Ramos (cell line): Measurements from ENCODE around the gene ABHD16B.
"Not testable (repeated sequence)": the region's sequence is repeated elsewhere in the genome, so short reads cannot be mapped to it uniquely, and the experiment has no call there.

ENCODE experiments used
- in situ Hi-C: fragments of 300-500 bp; cut with MboI; formaldehyde crosslinking; loops from one replicate; pipeline ENCODE4 v1.14.3; 2022; ENCODE audit warnings: low sequenced_read_pairs; ENCODE audit not compliant: unreplicated experiment

ABHD16B gene

DNA sequence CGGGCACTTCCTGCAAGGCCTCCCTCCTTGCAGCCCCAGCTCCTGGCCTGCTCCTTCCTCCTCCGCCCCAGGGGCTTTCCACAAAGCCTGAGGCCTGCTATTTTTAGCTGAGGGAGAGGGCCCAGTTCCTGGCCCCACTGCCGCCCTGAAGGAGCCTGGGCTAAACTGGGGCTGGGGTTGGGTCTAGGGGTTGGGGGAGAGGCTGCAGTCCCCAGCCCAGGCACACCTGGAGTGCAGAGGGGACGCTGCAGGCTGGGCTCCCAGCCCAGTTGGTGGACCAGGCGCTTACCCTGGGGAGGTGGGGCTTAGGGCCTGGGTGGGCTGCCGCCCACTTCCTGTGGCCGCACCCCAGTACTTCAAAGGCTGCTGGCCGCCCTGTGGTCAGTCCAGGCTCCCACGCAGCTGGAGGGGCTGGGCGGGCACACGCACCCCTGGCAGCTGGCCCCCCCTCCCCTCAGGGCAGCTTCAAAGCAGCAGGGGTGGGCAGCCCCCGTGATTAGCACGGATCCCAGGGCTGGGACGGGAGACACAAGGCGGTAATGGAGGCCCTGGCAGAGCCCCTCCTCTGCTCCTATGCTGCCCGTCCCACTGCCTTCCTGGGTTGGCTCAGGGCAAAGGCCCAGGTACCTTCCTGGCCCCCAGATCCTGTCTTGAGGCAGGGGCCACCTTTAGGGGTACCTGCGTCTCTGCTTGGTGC is 7.1 kb upstream of the ABHD16B start:
- in situ Hi-C loops, result loop anchor here (10.0 kb wide), 1 partner anchor 149 kb away; the partner anchor contains the start of genes ARFRP1 and ZGPAT

DNA sequence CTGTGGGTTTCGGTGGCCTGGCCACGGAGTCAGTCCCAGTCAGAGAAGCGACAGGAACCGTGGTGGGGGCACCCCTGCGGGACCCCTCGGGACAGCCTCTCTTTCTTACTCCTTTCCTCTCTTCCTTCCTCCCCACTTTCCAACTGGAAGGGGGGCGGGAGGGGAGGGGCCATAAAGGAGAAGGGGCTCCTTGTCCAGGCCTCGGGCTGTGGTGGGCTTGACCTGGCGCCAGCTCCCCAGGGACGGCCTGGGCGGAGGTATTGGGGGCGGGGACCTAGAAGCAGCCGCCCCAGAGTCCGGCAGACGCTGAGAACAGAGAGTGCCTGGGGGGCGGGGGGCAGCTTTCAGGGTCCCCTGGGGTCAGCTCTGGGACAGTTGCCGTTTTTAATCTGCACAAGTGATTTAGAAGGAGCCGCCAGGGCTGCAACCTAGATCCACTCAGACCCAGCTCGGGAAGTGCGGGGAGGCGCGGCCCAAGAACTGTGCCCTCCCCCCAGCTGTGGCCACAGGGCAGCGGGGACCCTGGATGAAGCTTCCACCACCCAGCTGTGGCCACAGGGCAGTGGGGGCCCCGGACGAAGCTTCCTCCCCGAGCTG is 6.4 kb upstream of the ABHD16B start:
- in situ Hi-C loops, result loop anchor here (10.0 kb wide), 1 partner anchor 150 kb away; the partner anchor contains the start of genes ARFRP1 and ZGPAT

DNA sequence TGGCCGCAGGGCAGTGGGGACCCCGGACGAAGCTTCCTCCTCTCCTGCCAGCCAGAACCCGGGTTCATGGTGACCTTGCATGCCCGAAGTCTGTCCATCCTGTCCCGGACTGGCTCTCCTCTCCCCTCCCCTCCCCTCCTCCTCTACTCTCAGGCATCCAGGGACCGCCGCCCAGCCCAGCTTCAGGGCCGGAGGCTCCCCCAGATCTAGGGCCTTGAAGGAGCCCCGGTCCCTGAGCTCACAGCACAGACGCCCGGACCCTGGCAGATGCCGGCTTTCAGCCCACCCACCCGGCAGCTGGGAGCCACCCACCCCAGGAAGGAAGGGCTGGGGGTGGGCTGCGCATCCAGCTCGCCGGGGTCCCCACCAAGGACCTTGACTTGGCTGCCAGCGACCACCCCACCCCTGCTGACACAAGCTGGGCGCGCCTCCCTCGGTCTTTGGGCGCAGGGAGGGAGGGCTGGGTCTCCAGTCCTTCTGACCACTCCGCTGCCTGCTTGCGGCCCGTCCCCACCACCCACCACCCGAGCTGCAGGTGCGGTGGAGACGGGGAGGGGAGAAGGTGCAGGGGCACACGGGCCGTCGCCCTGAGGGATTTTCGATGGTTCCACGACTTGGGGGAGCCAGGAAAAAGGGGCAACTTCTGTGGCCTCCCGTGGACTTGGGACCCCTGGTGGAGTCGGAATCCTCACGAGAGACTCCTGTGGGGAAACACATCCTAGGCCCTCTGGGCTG is 5.8 kb upstream of the ABHD16B start:
- in situ Hi-C loops, result loop anchor here (10.0 kb wide), 1 partner anchor 151 kb away; the partner anchor contains the start of genes ARFRP1 and ZGPAT

DNA sequence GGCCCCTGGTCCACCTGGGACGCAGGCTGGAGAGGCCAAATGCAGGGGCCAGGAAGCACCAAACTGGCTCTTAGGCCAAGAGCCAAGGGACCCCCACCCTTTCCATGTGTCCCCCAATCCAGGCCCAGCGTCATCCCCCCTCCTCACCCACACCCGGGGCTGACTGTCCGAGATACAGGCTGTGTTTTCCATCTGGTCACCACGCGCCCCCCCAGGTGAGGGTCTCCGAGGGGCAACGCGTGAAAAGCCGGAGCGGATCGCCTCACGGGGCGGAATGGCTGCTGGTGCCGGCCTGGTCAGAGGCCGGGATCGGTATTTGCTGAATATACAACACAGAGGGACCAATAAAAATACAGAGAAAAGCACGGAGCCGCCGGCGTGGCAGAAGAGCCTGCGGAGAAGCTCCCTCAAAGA is 5.2 kb upstream of the ABHD16B start:
- in situ Hi-C loops, result loop anchor here (10.0 kb wide), 1 partner anchor 151 kb away; the partner anchor contains the start of genes ARFRP1 and ZGPAT

DNA sequence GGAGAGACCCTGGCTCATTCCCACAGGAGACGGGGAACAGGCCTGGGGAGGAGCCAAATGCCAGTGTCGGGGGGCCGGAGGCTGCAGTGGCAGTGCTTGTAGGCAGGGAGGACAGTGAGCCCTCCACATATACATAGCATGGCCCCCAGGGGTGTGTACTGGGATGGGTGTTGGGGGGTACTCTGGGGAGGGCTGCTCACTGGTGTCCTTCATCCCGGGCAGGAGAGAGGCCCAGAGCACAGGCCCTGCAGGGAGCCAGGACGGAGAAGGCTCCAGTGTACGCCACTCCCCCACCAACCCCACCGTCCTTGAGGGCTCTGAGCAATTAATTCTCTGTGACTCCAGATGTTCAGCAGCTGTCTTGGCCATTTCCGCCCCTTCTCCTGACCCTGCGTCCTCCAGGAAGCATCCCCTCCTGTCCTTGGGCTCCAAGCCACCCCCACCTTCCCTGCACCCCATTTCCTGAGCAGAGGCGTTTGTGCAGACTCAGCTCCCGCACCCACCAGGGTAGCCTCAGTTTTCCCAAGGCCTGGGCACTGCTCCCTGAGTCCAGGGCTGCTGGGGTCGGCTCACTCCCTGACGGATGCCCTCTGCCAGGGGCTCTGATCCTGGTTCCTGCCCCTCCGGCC is 3.4 kb upstream of the ABHD16B start:
- in situ Hi-C loops, result loop anchor here (10.0 kb wide), 1 partner anchor 153 kb away; the partner anchor contains the start of genes ARFRP1 and ZGPAT

DNA sequence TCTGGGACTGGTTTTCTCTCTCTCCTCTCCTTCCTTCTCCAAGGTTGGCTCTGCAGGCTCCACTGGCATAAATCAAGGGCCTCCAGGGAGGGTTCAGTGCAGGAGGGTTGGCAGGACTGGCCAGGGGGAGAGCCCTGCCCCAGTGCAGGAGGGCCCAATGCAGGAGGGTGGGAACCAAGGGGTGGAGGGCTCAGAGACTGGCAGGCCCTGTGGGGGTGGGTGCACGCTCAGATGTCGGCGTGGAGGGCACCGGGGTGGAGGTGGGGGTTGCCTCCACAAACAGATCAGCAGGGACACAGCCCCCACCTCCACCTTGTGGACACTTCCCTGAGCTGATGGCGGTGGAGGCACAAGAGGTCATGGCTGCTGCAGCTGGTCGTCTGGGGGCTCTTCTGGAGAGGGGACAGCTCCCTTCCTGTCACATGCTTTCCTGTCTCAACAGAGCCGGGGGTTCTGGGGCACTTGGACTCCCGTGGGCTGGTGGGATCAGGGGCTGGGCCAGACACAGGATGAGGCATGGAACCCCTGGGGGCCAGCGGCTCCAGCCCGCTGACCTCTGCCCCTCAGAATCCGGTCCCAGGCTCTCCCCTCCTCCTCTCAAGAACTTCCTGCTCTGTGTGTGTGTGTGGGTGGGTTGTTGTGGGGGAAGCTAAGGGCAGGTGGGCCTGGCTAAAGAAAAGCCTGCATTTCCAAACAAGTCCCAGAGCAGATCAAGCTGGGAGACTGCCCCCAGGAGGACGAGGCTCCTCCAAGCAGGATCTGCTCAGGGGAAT is 2.7 kb upstream of the ABHD16B start:
- in situ Hi-C loops, result loop anchor here (10.0 kb wide), 1 partner anchor 154 kb away; the partner anchor contains the start of genes ARFRP1 and ZGPAT

DNA sequence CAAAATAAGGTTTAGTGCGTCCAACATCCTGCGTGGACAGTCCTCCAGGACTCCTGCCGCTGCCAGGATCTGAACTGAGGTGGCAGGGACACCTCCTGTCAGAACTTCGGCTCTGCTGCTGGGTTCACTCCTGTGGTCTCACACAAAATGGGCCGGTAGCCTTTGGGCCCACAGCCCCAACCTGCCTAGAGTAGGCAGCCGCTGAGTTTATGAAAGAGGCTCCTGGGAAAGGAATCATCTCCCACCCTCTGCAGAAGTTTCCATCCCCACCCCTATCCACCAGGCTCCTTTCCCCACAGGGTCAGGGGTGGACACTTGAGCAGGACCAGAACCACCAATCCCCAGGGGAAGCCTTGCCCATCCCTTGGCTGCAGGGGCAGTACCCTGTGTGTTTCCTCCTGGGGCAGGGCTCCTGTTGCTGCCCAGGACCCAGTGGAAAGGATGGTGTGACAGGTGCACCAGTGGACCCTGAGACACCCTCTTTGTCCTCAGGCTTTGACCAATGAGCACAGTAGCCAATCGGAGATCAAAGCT is 2.1 kb upstream of the ABHD16B start:
- in situ Hi-C loops, result loop anchor here (10.0 kb wide), 1 partner anchor 154 kb away; the partner anchor contains the start of genes ARFRP1 and ZGPAT

DNA sequence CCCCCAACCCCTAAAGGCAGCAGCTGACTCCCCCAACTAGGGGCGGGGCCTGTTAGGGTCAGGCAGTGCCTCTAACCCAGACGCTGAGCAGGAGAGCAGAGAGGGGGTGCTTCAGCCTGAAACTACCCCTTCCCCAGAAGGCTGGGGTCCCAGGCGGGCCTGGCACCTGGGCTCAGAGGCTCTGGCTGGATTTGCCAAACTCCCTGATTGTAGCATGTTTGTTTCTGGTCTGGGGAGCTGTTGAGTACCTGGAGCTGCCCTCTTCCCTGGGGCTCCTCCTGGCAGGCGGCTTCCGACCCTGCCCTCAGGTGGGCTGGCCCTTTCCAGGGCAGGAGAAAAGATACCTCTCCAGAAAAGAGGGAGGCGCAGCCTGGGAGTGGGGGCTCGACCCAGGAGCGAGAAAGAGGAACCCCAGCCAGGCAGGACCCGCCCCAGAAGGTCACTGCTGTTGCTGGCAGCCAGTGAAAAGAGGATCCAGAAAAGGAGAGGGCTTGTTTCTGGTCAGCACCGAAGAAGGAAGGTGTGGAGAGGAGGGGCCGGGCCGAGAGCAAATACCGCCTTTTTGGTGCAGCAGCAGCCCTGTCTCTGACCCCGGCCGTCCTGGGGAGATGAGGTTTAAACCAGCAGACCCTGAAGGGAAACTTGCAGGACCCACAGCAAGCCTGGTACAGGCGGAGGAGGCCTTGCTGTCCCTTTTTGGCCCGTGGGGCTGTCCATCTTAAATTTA is 810 bp upstream of the ABHD16B start:
- in situ Hi-C loops, result no loop called here

DNA sequence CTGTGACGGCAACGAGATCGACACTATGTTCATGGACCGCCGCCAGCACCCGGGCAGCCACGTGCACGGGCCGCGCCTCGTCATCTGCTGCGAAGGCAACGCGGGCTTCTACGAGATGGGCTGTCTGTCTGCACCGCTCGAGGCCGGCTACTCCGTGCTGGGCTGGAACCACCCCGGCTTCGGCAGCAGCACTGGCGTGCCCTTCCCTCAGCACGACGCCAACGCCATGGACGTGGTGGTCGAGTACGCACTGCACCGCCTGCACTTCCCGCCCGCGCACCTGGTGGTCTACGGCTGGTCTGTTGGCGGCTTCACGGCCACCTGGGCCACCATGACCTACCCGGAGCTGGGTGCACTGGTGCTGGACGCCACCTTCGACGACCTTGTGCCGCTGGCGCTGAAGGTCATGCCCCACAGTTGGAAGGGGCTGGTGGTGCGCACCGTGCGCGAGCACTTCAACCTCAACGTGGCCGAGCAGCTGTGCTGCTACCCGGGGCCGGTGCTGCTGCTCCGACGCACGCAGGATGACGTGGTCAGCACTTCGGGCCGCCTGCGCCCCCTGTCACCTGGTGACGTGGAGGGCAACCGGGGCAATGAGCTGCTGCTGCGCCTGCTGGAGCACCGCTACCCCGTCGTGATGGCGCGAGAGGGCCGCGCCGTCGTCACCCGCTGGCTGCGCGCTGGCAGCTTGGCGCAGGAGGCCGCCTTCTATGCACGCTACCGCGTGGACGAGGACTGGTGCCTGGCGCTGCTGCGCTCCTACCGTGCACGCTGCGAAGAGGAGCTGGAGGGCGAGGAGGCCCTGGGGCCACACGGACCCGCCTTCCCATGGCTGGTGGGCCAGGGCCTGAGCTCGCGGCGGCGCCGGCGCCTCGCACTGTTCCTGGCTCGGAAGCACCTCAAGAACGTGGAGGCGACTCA is 943 bp downstream of the ABHD16B start:
- in situ Hi-C loops, result no loop called here

DNA sequence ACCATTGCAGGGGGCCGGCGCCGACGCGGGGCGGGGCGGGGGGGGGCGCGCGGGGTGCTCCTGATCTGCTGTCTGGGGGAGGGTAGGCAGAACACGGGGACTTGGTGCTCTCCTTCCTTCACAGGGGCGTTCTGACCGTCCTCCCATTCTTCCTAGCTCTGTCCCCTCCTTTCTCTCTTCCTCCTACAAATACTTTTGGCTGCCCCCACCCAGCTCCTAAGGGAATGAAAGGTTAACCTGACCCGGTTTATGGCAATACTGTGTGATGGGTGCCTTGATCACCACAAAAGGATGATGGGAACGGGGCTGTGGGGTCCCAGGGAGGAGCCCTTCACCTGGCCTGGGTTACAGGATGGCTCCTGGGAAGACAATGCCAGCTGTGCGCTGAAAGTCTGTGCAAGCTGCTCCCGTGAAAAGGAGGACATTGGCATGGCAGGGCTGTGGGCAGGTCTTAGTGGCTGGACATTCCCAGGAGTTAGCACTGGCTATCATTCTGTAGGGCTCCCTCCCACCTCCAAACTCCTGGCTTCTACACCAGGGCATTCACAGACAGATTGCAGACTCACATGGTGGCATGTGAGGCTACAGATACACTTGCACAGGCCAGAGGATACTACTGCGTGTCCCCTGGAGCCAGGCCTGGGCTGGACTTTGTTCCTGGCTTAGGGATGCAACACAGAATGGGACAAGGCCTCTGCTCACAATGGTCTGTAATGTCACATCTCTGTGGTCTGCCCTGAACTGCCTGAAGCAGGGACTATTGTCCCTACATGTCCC is 1.9 kb downstream of the ABHD16B start:
- in situ Hi-C loops, result no loop called here

DNA sequence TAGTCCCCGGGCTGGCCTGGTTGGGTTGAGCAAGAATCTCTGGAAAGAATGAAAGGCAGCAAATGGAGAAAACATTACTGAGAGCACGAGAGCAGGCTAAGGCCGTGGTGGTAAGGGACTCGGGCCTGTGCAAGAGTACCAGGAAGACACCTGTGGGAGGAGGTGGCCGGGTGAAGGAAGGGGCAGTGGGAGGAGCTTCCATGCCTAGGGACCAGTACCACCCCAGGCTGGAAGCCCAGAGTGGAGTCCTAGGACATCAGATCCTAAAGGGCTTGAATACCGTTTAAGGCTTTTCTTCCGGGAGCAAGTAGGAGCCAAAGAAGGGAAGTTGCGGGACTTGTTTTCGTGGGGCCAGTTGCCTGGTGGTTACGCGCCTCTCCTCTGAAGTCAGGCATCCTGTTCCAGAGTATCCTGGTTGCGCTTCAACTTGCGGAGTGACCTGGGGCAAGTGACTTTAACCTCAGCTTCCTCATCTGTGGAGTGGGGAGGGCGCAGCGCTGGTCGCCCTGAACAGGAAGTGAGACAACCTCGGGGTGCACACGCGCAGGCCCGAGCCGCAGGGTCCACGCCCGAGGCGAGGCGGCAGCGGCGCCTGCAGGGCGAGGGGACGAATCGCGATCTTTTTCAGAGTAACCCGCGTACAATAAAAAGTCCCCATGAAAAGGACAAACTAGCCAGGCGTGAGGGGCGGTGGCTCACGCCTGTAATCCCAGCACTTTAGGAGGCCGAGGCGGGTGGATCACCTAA is 2.7 kb downstream of the ABHD16B start:
- in situ Hi-C loops, result no loop called here

DNA sequence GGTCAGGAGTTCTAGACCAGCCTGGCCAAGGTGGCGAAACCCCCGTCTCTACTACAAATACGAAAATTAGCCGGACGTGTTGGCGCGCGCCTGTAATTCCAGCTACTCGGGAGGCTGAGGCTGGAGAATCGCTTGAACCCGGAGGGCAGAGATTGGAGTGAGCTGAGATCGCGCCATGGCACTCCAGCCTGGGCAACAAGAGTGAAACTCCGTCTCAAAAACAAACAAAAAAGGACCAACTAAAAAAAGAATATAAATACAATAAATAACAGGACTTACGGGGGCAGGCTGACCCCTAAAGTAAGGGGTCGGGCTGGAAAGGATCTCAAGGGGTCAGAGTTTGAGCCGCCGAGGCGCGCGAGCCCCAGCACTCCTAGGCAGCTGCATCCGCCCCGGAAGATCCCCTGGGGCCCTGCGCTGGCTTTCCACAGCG is 3.3 kb downstream of the ABHD16B start:
- in situ Hi-C loops, result no loop called here

DNA sequence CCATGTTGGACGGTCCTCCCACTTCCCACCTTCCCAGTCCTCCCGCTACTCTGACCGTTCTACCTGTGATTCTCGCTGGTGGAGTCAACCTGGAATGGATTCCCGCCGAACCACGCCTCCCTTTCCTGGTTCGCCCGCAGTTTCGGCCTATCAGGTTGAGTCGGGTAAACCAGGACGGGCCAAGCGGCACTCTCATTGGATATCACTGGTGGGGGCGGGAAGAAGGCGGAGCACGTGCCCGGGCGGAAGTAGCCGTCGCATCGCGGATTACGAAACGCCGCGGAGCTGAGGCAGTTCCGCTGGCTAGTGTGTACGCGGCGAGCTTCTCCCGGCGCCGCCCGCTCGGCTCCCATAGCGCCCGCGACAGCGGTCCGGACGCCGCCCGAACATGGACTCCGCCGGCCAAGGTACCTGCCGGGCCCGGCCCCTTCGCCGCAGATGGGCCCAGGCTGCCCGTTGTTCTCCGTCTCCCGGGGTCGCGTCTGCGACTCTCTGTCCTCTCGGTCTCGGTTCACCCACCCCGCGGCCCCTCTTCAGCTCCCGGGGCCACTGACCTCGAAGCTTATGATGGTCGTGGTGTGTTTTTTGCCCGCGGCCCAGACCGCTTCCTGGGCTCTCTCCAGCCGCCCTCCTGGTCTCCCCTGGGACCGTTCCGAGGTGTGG is 3.8 kb downstream of the ABHD16B start, which contains the start of gene TPD52L2:
Gene TPD52L2, plus strand, starts transcription at position 293 of the 663 bp plus-strand sequence. Its CDS starts 96 bp downstream, at position 389.
- in situ Hi-C loops, result no loop called here

DNA sequence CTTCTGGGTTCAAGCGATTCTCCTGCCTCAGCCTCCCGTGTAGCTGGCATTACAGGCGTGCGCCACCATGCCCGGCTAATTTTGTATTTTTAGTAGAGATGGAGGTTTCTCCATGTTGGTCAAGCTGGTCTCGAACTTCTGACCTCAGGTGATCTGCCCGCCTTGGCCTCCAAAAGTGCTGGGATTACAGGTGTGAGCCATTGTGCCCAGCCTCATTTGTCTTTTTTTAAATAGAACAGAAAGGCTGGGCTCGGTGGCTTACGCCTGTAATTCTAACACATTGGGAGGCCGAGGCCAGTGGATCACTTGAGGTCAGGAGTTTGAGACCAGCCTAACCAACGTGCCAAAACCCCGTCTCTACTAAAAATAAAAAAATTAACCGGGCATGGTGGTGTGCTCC is 5.7 kb downstream of the ABHD16B start:
- in situ Hi-C loops, result not testable (repeated sequence)

DNA sequence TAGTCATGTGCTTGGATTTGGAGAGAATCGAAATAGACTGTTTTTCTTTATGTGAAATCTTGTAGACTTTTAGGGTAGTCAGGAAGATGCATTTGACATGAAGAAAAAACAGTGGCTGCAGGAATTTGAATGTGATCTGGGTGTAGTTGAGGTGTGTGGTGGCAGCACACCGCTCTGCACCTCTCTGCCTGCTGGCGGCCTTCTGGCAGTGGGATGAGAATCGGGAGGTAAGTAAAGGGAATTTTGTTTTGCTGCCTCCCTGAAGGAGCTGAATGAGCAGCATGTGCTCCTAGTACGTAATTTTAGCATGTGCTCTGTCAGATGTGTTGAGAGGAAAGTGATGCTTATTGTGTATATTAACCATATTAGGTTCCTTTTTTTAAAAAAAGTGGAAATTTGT is 7.0 kb downstream of the ABHD16B start:
- in situ Hi-C loops, result no loop called here
